Colonic mucosa (tissue), 4 donors: ENCODE results near the gene FRMD5. TPM values are rescaled to one million over a fixed set of nuclear protein-coding genes. Genes with fewer than 3 reads are reported as not detected.

Experiments
- DNase-seq: peaks from one replicate; pipeline ENCODE4 v3.0.0-alpha.2; 2020
- H3K27ac ChIP-seq: fragments of 200-600 bp; one replicate; pipeline ENCODE4 v1.8.0; 2021
- H3K27me3 ChIP-seq: fragments of 200-600 bp; one replicate; pipeline ENCODE4 v1.8.0; 2021
- H3K36me3 ChIP-seq: fragments of 200-600 bp; one replicate; pipeline ENCODE4 v1.8.0; 2021
- H3K4me1 ChIP-seq: fragments of 200-600 bp; one replicate; pipeline ENCODE4 v1.8.0; 2021; ENCODE audit warnings: mild to moderate bottlenecking
- H3K4me3 ChIP-seq: fragments of 200-600 bp; one replicate; pipeline ENCODE4 v1.8.0; 2021
- H3K9ac ChIP-seq, 2 donors: one replicate each; pipeline ENCODE4 v1.7.0; 2013; ENCODE audit warnings: control low read depth in 2 of 2, low read depth in 2 of 2, low read length in 2 of 2
- H3K9me3 ChIP-seq: fragments of 200-600 bp; one replicate; pipeline ENCODE4 v1.8.0; 2021
- intact Hi-C: fragments of 100-400 bp; cut with DNase I; formaldehyde crosslinking; loops from one replicate; pipeline ENCODE4 v1.14.1; 2022
- total RNA-seq, 2 donors: library from RNA; stranded (reverse); fragmentation: NEBNext Ultra II Directional in 1 of 2; extraction: Animal tissue kit (Norgen Biotek cat#: 25700) in 1 of 2; gene quantifications; one replicate each; pipeline ENCODE4 v1.2.1, GENCODE V29; 2021
- TF ChIP-seq, protein P1 (sequence below): fragments of 200-600 bp; IDR thresholded peaks from one replicate; pipeline ENCODE4 v1.8.0; 2022; ENCODE audit warnings: antibody characterized with exemption, mild to moderate bottlenecking
- donor health status: healthy.
- donor health status: DM: no; HTN: no; CAD: no.
- donor health status: DM: no; HTN: no; CAD: no.

The FRMD5 gene
- total RNA-seq, 2 donors from 2014 or later = 2.9 to 3.4 TPM

DNA sequence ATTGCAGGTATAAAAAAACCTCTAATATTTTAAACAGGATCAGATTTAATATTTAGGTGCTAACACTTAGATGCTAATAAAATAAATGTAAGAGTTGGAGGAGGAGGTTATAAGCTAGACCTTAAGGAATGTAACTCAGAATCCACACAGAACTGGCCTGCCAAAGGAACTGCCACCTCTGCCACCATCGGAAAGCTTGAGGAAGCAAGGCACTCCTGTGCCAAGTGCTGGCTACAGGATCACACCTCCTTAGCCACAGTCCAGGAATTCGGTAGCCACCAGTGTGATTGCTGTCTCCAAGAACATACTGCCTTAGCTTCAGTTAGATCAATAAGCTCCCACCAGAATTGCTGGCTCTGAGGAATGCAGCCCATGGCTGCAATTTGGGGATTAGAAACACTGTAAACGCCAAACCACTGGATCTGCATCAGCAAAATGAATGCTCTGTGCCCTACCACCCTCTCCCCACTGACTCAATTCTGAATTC is 58.0 kb downstream of the FRMD5 start:
- Histone ChIP-seq H3K9ac (no peak overlapping the region), H3K36me3 (no peaks in the 10 kb centered on the region), H3K4me3 (no peak overlapping the region), H3K27me3 (no peaks in the 10 kb centered on the region), H3K27ac (no peak overlapping the region), H3K4me1 (no peaks in the 10 kb centered on the region), H3K9me3 (no peaks in the 10 kb centered on the region)
- no peak for DNase-seq
- intact Hi-C loops = no loop called here
- TF ChIP-seq, protein P1, sequence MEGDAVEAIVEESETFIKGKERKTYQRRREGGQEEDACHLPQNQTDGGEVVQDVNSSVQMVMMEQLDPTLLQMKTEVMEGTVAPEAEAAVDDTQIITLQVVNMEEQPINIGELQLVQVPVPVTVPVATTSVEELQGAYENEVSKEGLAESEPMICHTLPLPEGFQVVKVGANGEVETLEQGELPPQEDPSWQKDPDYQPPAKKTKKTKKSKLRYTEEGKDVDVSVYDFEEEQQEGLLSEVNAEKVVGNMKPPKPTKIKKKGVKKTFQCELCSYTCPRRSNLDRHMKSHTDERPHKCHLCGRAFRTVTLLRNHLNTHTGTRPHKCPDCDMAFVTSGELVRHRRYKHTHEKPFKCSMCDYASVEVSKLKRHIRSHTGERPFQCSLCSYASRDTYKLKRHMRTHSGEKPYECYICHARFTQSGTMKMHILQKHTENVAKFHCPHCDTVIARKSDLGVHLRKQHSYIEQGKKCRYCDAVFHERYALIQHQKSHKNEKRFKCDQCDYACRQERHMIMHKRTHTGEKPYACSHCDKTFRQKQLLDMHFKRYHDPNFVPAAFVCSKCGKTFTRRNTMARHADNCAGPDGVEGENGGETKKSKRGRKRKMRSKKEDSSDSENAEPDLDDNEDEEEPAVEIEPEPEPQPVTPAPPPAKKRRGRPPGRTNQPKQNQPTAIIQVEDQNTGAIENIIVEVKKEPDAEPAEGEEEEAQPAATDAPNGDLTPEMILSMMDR = no peak

DNA sequence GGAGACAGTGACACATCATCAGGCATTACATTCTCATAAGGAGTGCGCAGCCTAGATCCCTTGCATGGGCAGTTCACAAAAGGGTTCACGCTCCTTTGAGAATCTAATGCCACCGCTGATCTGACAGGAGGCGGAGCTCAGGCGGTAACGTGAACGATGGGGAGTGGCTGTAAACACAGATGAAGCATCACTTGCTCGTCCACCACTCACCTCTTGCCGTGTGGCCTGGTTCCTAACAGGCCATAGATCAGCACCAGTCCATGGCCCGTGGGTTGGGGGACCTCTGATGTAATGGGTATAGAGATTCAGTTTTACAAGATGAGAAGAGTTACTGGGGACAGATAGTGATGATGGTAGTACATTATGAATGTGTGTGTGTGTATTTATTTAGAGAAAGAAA is 63.0 kb downstream of the FRMD5 start:
- intact Hi-C loops = no loop called here
- no peak for DNase-seq
- no peak overlapping the region for H3K9ac ChIP-seq

DNA sequence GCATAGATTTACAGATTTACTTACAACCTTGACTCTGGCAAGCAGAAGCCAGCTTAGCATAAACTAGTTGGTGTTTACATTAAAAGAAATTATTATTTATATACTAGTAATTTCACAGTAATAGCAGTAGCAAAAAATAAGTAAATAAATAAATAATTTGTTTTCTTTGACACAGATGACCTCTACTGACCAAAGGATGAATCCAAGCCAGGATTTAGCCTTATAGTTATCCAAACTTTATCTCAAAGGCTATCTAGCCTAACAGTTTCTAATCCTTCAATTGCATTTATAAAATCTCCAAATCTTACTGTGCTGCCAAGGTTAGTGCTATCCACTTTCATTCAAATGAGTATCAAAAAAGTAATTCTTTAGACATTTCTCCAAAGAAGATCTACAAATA is 64.3 kb downstream of the FRMD5 start:
- TF ChIP-seq, protein P1 = no peak
- no peaks in the 10 kb centered on the region for H3K27me3 ChIP-seq
- intact Hi-C loops = no loop called here

More for the DNA sequence above, 63.0 kb downstream of the FRMD5 start:
- Histone ChIP-seq H3K4me3 (no peak overlapping the region), H3K9me3 (no peaks in the 10 kb centered on the region), H3K27me3 (no peaks in the 10 kb centered on the region), H3K4me1 (no peaks in the 10 kb centered on the region), H3K36me3 (no peaks in the 10 kb centered on the region), H3K27ac (no peak overlapping the region)
- TF ChIP-seq, protein P1 = no peak

DNA sequence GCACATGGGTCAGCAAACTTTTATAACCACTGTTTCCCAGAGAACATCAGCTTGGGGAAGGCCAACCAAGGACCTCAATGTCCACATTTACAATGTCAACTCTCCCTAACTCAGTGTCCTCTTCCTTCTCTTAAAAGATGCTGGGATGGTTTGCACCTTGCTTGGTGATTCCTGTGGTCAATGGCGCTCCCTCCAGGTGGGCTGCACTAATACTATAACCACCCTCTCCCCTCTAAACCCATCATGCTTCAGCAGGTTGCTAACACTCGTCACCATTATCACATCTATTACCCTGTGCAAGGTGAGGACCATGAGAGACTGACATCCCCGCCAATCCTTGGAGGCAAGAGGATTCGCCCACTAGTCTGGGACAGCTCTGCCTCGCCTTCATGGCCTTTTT is 65.2 kb downstream of the FRMD5 start:
- H3K9me3 ChIP-seq = no peaks in the 10 kb centered on the region
- no peak for DNase-seq
- H3K4me1 ChIP-seq = no peaks in the 10 kb centered on the region
- H3K27ac ChIP-seq = no peak overlapping the region
- H3K36me3 ChIP-seq = no peaks in the 10 kb centered on the region
- H3K9ac ChIP-seq = no peak overlapping the region
- H3K27me3 ChIP-seq = no peaks in the 10 kb centered on the region
- H3K4me3 ChIP-seq = no peak overlapping the region
- intact Hi-C loops = no loop called here
- TF ChIP-seq, protein P1 = no peak

More for the DNA sequence above, 64.3 kb downstream of the FRMD5 start:
- Histone ChIP-seq H3K27ac (no peak overlapping the region), H3K4me3 (no peak overlapping the region), H3K9me3 (no peaks in the 10 kb centered on the region), H3K36me3 (no peaks in the 10 kb centered on the region), H3K9ac (no peak overlapping the region), H3K4me1 (no peaks in the 10 kb centered on the region)
- DNase-seq = no peak

DNA sequence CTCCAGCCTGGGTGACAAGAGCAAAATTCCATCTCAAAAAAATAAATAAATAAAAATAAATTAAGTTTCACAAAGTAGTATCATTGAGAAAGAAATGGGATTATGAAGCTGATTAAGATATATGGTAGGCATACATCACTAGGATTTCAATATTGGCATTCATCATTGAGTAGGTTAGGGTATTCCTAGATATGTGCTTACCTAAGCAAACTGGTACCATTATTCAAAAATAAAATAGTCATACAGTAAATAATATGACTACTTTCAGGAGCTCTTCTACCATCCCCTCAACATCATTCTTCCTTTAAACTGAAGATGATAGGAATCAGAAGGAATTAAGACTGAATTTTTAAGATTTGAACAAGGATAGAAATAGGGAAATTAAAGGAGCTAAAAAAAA is 66.6 kb downstream of the FRMD5 start:
- H3K4me1 ChIP-seq = no peaks in the 10 kb centered on the region
- TF ChIP-seq, protein P1 = no peak
- H3K4me3 ChIP-seq = no peak overlapping the region
- no peaks in the 10 kb centered on the region for H3K9me3 ChIP-seq
- H3K27ac ChIP-seq = no peak overlapping the region
- no peak overlapping the region for H3K9ac ChIP-seq
- no peaks in the 10 kb centered on the region for H3K27me3 ChIP-seq
- no peak for DNase-seq
- H3K36me3 ChIP-seq = no peaks in the 10 kb centered on the region
- intact Hi-C loops = no loop called here
